HepG2 (cell line): Measurements from ENCODE around the gene NFKB1. TPM values are rescaled to one million over a fixed set of nuclear protein-coding genes. Genes with fewer than 3 reads are reported as not detected.

Source experiments
- ATAC-seq: fragments of 200-7000 bp; cut with Tn5 transposase; 3 replicates; pipeline ENCODE4 v1.9.1; 2020; ENCODE audit warnings: mild to moderate bottlenecking, moderate library complexity
- BruUV-seq: library from RNA; stranded (reverse); fragments of 400-500 nt; replicated peaks from 2 replicates; lab custom pipeline; 2021; lab: Mats Ljungman, UMichigan
- CTCF ChIA-PET: fragments of 300-600 bp; formaldehyde crosslinking; extraction: SDS; loops from one replicate; lab custom pipeline; 2021; ENCODE audit warnings: low total read pairs, inconsistent platforms, low intra/inter-chr PET ratio; lab: Yijun Ruan, JAX
- POLR2A ChIA-PET: fragments of 350-600 bp; sonication (Branson Sonifier 250); formaldehyde crosslinking; loops from one replicate; lab custom pipeline; 2020; ENCODE audit warnings: antibody characterized with exemption, inconsistent platforms; lab: Yijun Ruan, JAX
- DNase-seq: peaks from one replicate; pipeline ENCODE4 v3.0.0-alpha.2; 2015; ENCODE audit warnings: low spot score
- FAIRE-seq: peaks from 3 replicates; lab custom pipeline; 2011; peaks lifted over from hg19 to GRCh38; lab: Jason Lieb, UNC
- H2AFZ ChIP-seq: one replicate; pipeline ENCODE4 v1.6.1; 2011; ENCODE audit warnings: low read length, inconsistent platforms
- H3K27ac ChIP-seq: fragments of 300-600 bp; 3 replicates; pipeline ENCODE4 v1.8.0; 2011; ENCODE audit warnings: mixed run types, mild to moderate bottlenecking, mixed read lengths, low read length, inconsistent platforms; ENCODE audit not compliant: insufficient read depth; ENCODE audit errors: extremely low read length
- H3K27me3 ChIP-seq, 2 experiments: fragments of 200-600 bp in 1 of 2; 2 replicates in 1 of 2; 3 replicates in 1 of 2; pipeline versions ENCODE4 v1.6.0 to v1.8.0; 2011; ENCODE audit warnings: low read length in 2 of 2, mild to moderate bottlenecking in 2 of 2, moderate library complexity in 2 of 2, inconsistent platforms in 1 of 2; ENCODE audit not compliant: insufficient read depth in 2 of 2, control insufficient read depth in 1 of 2
- H3K36me3 ChIP-seq, 2 experiments: fragments of 200-600 bp in 1 of 2; replicated peaks in 1 of 2; 2 replicates in 1 of 2; 3 replicates in 1 of 2; pipeline versions ENCODE4 v1.5.1 to v1.8.0; 2011; ENCODE audit warnings: low read length in 2 of 2, inconsistent platforms in 1 of 2; ENCODE audit not compliant: insufficient read depth in 2 of 2, control insufficient read depth in 1 of 2
- H3K4me1 ChIP-seq: 2 replicates; pipeline ENCODE4 v1.5.1; 2012; ENCODE audit warnings: low read length, inconsistent platforms; ENCODE audit not compliant: insufficient read depth
- H3K4me2 ChIP-seq: 2 replicates; pipeline ENCODE4 v1.6.0; 2011; ENCODE audit warnings: low read depth, low read length, inconsistent platforms
- H3K4me3 ChIP-seq, 3 experiments: fragments of 200-600 bp in 1 of 3; sonication (generic), shearing (Covaris generic) in 1 of 3; replicated peaks in 1 of 3; 2 replicates each; pipeline ENCODE4 v1.5.1; 2011 to 2016; ENCODE audit warnings: low read length in 3 of 3, inconsistent platforms in 2 of 3, low read depth in 2 of 3, mild to moderate bottlenecking in 2 of 3, control low read depth in 1 of 3, mixed read lengths in 1 of 3; ENCODE audit not compliant: insufficient read depth in 1 of 3
- H3K79me2 ChIP-seq: one replicate; pipeline ENCODE4 v1.6.1; 2011; ENCODE audit warnings: low read length, inconsistent platforms; ENCODE audit not compliant: insufficient read depth
- H3K9ac ChIP-seq: 2 replicates; pipeline ENCODE4 v1.6.0; 2011; ENCODE audit warnings: mild to moderate bottlenecking, low read depth, low read length, inconsistent platforms; ENCODE audit not compliant: insufficient read depth
- H3K9me3 ChIP-seq: 2 replicates; pipeline ENCODE4 v1.5.1; 2012; ENCODE audit warnings: mild to moderate bottlenecking, low read length
- H4K20me1 ChIP-seq: 2 replicates; pipeline ENCODE4 v1.6.0; 2011; ENCODE audit warnings: inconsistent platforms, mild to moderate bottlenecking, low read length, moderate library complexity; ENCODE audit not compliant: insufficient read depth
- ATRX ChIP-seq: sonication (generic); formaldehyde crosslinking; IDR thresholded peaks from 2 replicates; pipeline ENCODE4 v1.4.0; 2020; ENCODE audit warnings: missing genetic modification reagents, borderline replicate concordance
- ELF1 ChIP-seq: sonication (generic); formaldehyde crosslinking; IDR thresholded peaks from 2 replicates; pipeline ENCODE4 v1.4.0; 2020; ENCODE audit warnings: missing genetic modification reagents
- FIP1L1 ChIP-seq: fragments of 200-400 bp; formaldehyde crosslinking; IDR thresholded peaks from 2 replicates; pipeline ENCODE4 v1.6.1; 2018; ENCODE audit warnings: low read depth, mild to moderate bottlenecking, low read length, moderate library complexity, borderline replicate concordance; ENCODE audit not compliant: insufficient read depth
- GPBP1L1 ChIP-seq: sonication (generic); formaldehyde crosslinking; IDR thresholded peaks from 2 replicates; pipeline ENCODE4 v1.5.0; 2020; ENCODE audit warnings: mild to moderate bottlenecking, missing genetic modification reagents
- HNRNPK ChIP-seq: fragments of 200-400 bp; formaldehyde crosslinking; IDR thresholded peaks from 2 replicates; pipeline ENCODE4 v1.6.1; 2018; ENCODE audit warnings: low read length, low read depth, moderate library complexity, mild to moderate bottlenecking; ENCODE audit not compliant: poor library complexity, severe bottlenecking
- MYPOP ChIP-seq: sonication (generic); formaldehyde crosslinking; IDR thresholded peaks from 2 replicates; pipeline ENCODE4 v1.8.1; 2023; ENCODE audit warnings: mild to moderate bottlenecking, moderate library complexity, missing genetic modification reagents
- NFIC ChIP-seq: IDR thresholded peaks from 2 replicates; pipeline ENCODE4 v1.6.1; 2012; ENCODE audit warnings: mild to moderate bottlenecking, low read length, inconsistent platforms
- RAD51 ChIP-seq: fragments of 450-650 bp; IDR thresholded peaks from 2 replicates; pipeline ENCODE4 v1.6.1; 2016; ENCODE audit warnings: borderline replicate concordance
- TERF1 ChIP-seq: sonication (generic); formaldehyde crosslinking; IDR thresholded peaks from 2 replicates; pipeline ENCODE4 v1.8.0; 2022; ENCODE audit warnings: mild to moderate bottlenecking, missing genetic modification reagents, moderate library complexity
- THAP7 ChIP-seq: sonication (generic); formaldehyde crosslinking; IDR thresholded peaks from 2 replicates; pipeline ENCODE4 v1.8.1; 2023; ENCODE audit warnings: mild to moderate bottlenecking, missing genetic modification reagents
- ZNF276 ChIP-seq: sonication (generic); formaldehyde crosslinking; IDR thresholded peaks from 2 replicates; pipeline ENCODE4 v1.4.0; 2020; ENCODE audit warnings: mild to moderate bottlenecking, low read depth, missing genetic modification reagents
- ZNF775 ChIP-seq: sonication (generic); formaldehyde crosslinking; IDR thresholded peaks from 2 replicates; pipeline ENCODE4 v1.4.0; 2020; ENCODE audit warnings: missing genetic modification reagents, mild to moderate bottlenecking, moderate library complexity, borderline replicate concordance
- ZNF784 ChIP-seq: sonication (generic); formaldehyde crosslinking; IDR thresholded peaks from 2 replicates; pipeline ENCODE4 v1.5.1; 2020; ENCODE audit warnings: missing genetic modification reagents, mild to moderate bottlenecking, borderline replicate concordance
- ZNF816 ChIP-seq: sonication (generic); formaldehyde crosslinking; IDR thresholded peaks from 2 replicates; pipeline ENCODE4 v1.8.0; 2022; ENCODE audit warnings: missing genetic modification reagents, mild to moderate bottlenecking, borderline replicate concordance
- WGBS: methylation state at CpG from one replicate; pipeline ENCODE4 v1.1.6; 2017; ENCODE audit warnings: low lambda C conversion rate; 5-methylcytosine and 5-hydroxymethylcytosine counted together
- in situ Hi-C: cut with HindIII; loops from 2 replicates; pipeline ENCODE4 v1.10.0; 2017; ENCODE audit warnings: low pct_unique_long_range_greater_than_20kb; ENCODE audit not compliant: extremely low pct_ligation_motif_present
- intact Hi-C: fragments of 100-400 bp; cut with micrococcal nuclease; formaldehyde crosslinking; loops from one replicate; pipeline ENCODE4 v1.10.0; 2022; ENCODE audit not compliant: unreplicated experiment
- polyA plus RNA-seq, 8 experiments: library from polyadenylated mRNA; depleted of rRNA in 3 of 8; stranded (reverse) in 7 of 8; unstranded in 1 of 8; fragments of >200 nt; fragmentation: Illumina TruSeq in 4 of 8; extraction: Trizol in 4 of 8; gene quantifications; 2 replicates each; pipeline versions ENCODE4 v1.2.1 to v1.2.3, GENCODE V29; 2011 to 2016; ENCODE audit warnings: low read depth in 4 of 8, missing spikeins in 1 of 8, mixed read lengths in 1 of 8; ENCODE audit not compliant: insufficient read depth in 1 of 8
- total RNA-seq, 5 experiments: library from RNA; depleted of rRNA; stranded (reverse); fragments of >200 nt; fragmentation: Illumina TruSeq; extraction: Trizol; gene quantifications; 2 replicates each; pipeline ENCODE4 v1.2.3, GENCODE V29; 2016; ENCODE audit warnings: low read depth in 1 of 5

NFKB1 gene
- total and polyA plus RNA-seq, 2 of the 13 experiments (the other 11 are each of a cell fraction or from before 2014, with no cell fraction given): 15.4 to 31.6 TPM

GRCh38 chr4:102633100-102633499 lies 131.9 kb downstream of the NFKB1 start (continued):
- TF ChIP-seq GPBP1L1 (CRISPR knock-in tag): no peak
- no peak for TF ChIP-seq ATRX
- no peak for TF ChIP-seq ZNF784 (CRISPR knock-in tag)
- no peak for TF ChIP-seq ZNF276 (CRISPR knock-in tag)
- no peak for TF ChIP-seq ZNF775 (CRISPR knock-in tag)
- TF ChIP-seq HNRNPK: no peak
- TF ChIP-seq NFIC: no peak
- TF ChIP-seq, all 625 proteins: peak for 0

GRCh38 chr4:102637391-102637790 lies 136.2 kb downstream of the NFKB1 start:
- Histone ChIP-seq H4K20me1 (no peaks in the 10 kb centered on the region), H3K4me1 (no peaks in the 10 kb centered on the region), H3K27ac (no peak overlapping the region), H3K36me3 (peaks cover 4 to 22% of the 10 kb centered on the region in 2 experiments; a peak in 4 of 5 replicates), H3K4me2 (no peak overlapping the region), H3K9me3 (no peaks in the 10 kb centered on the region)
- intact Hi-C loops (no loop called here), in situ Hi-C loops (no loop called here)
- WGBS: 88% methylated on average over 3 of the region's 3 CpGs
- POLR2A ChIA-PET: no interaction called here
- TF ChIP-seq RAD51 (no peak), MYPOP (CRISPR knock-in tag) (no peak), ZNF816 (CRISPR knock-in tag) (no peak), TERF1 (CRISPR knock-in tag) (no peak), THAP7 (CRISPR knock-in tag) (no peak), ELF1 (CRISPR knock-in tag) (no peak), FIP1L1 (no peak), ATRX (no peak)
- TF ChIP-seq, all 625 proteins: peak for 0
- Histone ChIP-seq H3K9ac (no peak overlapping the region), H3K27me3 (no peaks in the 10 kb centered on the region), H3K4me3 (no peak overlapping the region), H3K79me2 (no peaks in the 10 kb centered on the region), H2AFZ (no peak overlapping the region)
- BruUV-seq: no TSS peak
- CTCF ChIA-PET: no interaction called here
- no peak for DNase-seq
- FAIRE-seq: no peak
- no peak for ATAC-seq
